GM12891 (cell line): Measurements from ENCODE around the gene PAK4.

Experiments
- DNase-seq: peaks from one replicate; pipeline ENCODE4 v3.0.0; 2011; ENCODE audit warnings: low spot score; ENCODE audit not compliant: insufficient read length
- FAIRE-seq: peaks from 2 replicates; lab custom pipeline; 2011; peaks lifted over from hg19 to GRCh38; lab: Jason Lieb, UNC
- PAX5 ChIP-seq: IDR thresholded peaks from 2 replicates; pipeline ENCODE4 v1.6.1; 2011; ENCODE audit warnings: low read length, moderate library complexity, mild to moderate bottlenecking; ENCODE audit not compliant: insufficient read depth, severe bottlenecking
- POLR2A ChIP-seq: IDR thresholded peaks from 2 replicates; pipeline ENCODE4 v1.6.1; 2011; ENCODE audit warnings: low read depth, low read length, control low read depth
- POLR2AphosphoS5 ChIP-seq: IDR thresholded peaks from 2 replicates; pipeline ENCODE4 v1.6.1; 2011; ENCODE audit warnings: low read depth, low read length, control low read depth
- POU2F2 ChIP-seq: IDR thresholded peaks from 2 replicates; pipeline ENCODE4 v1.6.1; 2011; ENCODE audit warnings: low read depth, mild to moderate bottlenecking, control low read depth, low read length, moderate library complexity
- SPI1 ChIP-seq: IDR thresholded peaks from 2 replicates; pipeline ENCODE4 v1.6.1; 2011; ENCODE audit warnings: low read depth, low read length, control low read depth
- TAF1 ChIP-seq: IDR thresholded peaks from 2 replicates; pipeline ENCODE4 v1.6.1; 2011; ENCODE audit warnings: low read depth, low read length, control low read depth

PAK4 gene

DNA sequence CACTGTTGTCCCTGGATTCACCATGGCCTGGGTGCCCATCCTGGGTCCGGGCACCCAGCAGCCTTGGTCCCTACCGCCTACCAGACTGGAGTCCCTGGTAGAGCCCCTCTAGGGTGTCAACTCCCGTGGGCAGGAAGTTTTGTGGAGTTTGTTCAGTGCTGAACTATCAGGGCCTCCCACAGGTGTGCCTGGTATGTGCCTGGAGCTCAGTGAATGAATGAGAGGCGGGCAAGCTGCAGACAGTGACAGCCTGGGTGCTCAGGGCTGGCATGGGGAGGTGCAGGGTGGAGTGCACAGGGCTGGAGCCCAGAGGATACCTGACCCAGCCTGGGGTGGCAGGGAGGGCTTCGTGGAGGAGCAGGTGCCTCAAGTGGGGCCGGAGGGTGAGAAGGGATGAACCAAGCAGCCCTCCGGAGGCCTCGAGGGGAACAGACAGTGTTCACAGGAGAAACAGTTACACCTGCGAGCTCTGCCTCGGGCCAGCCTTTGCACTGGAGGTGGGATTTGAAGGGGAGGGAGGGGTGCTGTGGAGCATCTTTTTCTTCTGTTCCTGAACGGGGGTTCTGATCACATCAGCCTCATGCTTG lies 29.6 kb downstream of the PAK4 start:
- no peak for TF ChIP-seq PAX5
- TF ChIP-seq POU2F2: no peak
- no peak for TF ChIP-seq POLR2A
- no peak for TF ChIP-seq TAF1
- no peak for TF ChIP-seq POLR2AphosphoS5
- no peak for TF ChIP-seq SPI1
- FAIRE-seq (no peak), DNase-seq (no peak)

GRCh38 chr19:39155741-39156140 lies 30.2 kb downstream of the PAK4 start:
- no peak for DNase-seq
- FAIRE-seq: no peak
- TF ChIP-seq POU2F2 (no peak), TAF1 (no peak), POLR2A (no peak), SPI1 (no peak), PAX5 (no peak), POLR2AphosphoS5 (no peak)

DNA sequence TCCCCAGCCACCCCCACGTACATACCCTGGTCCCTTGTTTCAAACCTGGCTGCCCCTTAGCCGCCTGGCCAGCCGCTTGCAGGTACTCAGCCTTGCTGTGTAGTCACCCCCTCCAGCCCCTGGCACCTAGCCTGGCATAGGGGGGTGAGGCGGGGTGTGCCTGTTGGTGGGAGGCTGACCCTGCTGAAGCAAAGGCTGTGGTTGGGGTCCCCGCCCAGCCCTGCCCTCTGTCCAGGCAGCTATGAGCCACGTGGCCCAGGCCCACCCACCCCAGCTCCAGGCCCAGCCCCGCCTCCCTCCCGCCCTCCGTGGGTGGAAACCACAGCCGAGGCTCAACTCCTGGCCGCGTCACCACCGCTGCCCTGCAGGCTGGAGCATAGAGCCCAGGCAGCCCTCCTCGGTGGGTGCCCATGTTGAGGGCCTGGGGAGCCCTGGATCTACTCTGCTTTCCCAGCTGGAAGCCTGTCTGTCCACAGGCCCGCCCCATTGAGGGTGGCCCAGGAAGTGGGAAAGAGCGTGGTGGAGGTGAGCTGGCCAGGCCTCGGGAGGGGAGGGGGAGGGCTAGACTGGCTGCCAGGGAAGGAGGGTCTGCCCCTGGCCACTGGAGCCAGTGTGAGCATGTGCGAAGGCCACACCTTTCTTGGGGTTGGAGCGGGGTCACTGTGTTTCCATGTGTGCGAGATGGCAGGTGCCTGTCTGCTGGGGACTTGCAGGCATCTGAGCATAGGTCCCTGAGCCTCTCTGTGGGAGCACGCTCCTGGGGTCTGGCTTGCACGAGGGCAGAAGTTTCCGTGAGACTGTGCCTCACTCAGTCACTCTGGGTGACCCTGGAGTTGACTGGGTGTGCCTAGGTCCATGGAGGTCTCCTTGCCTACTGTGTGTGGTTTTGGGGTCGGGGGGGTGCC lies 31.0 kb downstream of the PAK4 start:
- TF ChIP-seq TAF1: no peak
- TF ChIP-seq POLR2AphosphoS5: no peak
- no peak for TF ChIP-seq POU2F2
- TF ChIP-seq SPI1: no peak
- no peak for TF ChIP-seq PAX5
- no peak for TF ChIP-seq POLR2A
- no peak for FAIRE-seq
- DNase-seq: no peak

GRCh38 chr19:39157275-39157996 lies 31.9 kb downstream of the PAK4 start:
- FAIRE-seq (no peak), DNase-seq (no peak)
- no peak for TF ChIP-seq POLR2AphosphoS5
- TF ChIP-seq PAX5: no peak
- TF ChIP-seq SPI1: no peak
- TF ChIP-seq TAF1: no peak

- peak; percentile 76 for FAIRE-seq
- TF ChIP-seq PAX5: no peak
- 0 out of 2 replicates have a peak, but pooled peaks have one; percentile 40 for TF ChIP-seq POLR2AphosphoS5
- no peak for DNase-seq
These were observed 32.4 kb downstream of the PAK4 start for GRCh38 chr19:39157997-39158389.

DNA sequence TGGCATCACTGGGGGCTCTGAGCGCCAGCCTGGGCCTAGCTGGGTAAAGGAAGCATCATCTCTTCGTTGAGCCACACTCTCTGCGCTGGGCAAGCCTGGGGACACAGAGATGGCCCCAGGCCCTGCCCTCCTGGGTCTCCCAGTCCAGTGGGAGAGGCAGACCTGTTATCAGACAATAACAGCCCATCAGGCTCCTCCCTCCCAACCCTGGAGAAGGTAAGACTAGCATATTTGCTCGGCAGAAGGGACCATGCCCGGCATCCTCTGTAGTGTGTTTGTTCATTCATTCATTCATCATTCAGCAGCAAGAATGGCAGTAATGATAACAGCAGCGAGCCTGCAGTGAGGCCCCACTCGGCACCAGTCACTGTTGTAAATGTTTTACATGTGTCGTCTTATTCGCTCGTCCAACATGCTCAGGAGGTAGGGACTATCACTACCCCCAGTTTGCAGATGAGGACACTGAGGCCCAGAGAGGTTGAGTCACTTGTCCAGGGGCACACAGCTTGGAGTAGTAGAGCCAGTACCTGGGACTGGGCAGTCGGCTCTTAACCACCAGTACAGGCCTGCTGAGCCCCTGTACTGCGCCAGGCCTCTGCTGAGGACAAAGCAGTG lies 33.2 kb downstream of the PAK4 start:
- DNase-seq: no peak
- TF ChIP-seq SPI1: no peak
- TF ChIP-seq POU2F2: no peak
- TF ChIP-seq PAX5: no peak
- TF ChIP-seq TAF1: no peak
- no peak for TF ChIP-seq POLR2A
- TF ChIP-seq POLR2AphosphoS5: no peak
- no peak for FAIRE-seq

DNA sequence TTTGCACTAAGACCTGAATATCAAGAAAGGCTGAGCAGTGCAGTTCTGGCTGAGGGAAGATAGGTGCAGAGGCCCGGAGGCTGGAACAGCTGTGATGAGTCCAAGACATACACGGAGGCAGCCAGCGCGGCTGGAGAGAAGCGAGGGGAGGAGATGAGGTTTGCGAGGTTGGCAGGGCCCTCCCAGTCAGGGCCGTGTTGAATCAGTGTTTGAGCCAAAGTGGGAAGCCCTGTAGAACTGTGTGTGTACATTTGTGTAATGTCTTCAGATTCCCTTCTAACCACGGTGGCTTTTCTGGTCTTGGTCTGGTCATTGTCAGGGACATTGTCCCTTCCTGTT lies 34.9 kb downstream of the PAK4 start:
- DNase-seq (no peak), FAIRE-seq (peak; percentile 31)
- no peak for TF ChIP-seq POLR2A
- TF ChIP-seq TAF1: no peak
- no peak for TF ChIP-seq POLR2AphosphoS5
- no peak for TF ChIP-seq POU2F2
- TF ChIP-seq SPI1: no peak
- TF ChIP-seq PAX5: no peak

- TF ChIP-seq POLR2A (no peak), POLR2AphosphoS5 (no peak), TAF1 (no peak)
- no peak for DNase-seq
- FAIRE-seq: no peak
These were observed 35.5 kb downstream of the PAK4 start for GRCh38 chr19:39160889-39161672.

DNA sequence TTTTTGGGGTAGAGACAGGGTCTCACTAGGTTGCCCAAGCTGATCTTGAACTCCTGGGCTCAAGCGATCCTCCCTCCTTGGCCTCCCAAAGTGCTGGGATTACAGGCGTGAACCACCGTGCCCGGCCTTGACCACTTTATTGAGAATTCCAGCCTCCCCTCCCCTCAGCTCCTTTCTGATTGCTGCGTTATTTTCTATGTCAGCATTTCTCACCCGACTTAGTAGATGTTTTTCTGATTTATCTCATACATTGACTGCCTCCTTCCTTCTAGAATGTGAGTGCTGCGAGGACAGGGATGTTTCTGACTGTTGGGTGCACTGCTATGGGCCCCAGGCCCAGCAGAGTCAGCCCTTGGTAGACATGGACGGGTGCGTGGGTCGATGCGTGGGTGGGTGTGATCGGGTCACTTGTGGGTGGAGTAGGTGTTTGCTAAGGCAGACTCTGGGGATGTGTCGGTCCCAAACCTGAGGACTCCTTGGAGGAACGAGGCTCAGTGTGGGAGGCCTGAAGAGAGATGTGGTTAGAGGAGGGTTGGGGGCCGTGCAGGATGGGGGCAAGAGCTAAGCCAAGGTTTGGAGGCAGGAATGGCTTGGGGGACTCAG lies 37.0 kb downstream of the PAK4 start:
- TF ChIP-seq SPI1 (no peak), POLR2AphosphoS5 (no peak), TAF1 (no peak), POLR2A (no peak), PAX5 (no peak), POU2F2 (no peak)
- no peak for DNase-seq
- FAIRE-seq: no peak
